Stromal cell of bone marrow (primary cell): ENCODE results near the gene GART.
"Not testable (repeated sequence)": the region's sequence is repeated elsewhere in the genome, so short reads cannot be mapped to it uniquely, and the experiment has no call there.

Experiments used
- DNase-seq: peaks from one replicate; pipeline ENCODE4 v3.0.0-alpha.2; 2012; ENCODE audit warnings: low read depth

GART gene

GRCh38 chr21:33512481-33512880, 29.4 kb downstream of the GART start:
- DNase-seq, result no peak

- no peak for DNase-seq
These were observed 30.3 kb downstream of the GART start for GRCh38 chr21:33511639-33512038.

DNA sequence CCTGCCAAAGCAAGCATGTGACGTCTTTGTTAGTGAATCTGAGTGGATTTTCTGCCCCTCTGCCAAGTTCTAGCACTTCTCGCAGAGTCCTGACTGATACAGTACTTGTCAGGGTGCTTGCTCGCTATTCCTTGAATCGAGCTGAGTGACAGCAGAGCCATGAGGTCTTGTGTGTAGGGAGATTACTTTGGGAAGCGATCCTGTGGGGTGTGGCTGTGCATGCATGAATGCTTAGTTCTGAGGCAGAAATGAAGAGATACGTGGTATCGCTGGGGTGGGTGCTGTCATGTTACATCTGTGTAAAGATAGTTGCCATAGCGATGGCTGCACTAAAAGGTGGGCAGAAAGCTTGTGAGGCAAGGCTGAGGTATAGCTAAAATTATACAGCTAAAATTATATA, 31.1 kb downstream of the GART start:
- DNase-seq, result no peak

GRCh38 chr21:33507003-33507402, 34.9 kb downstream of the GART start:
- DNase-seq, result not testable (repeated sequence)

GRCh38 chr21:33505833-33506232, 36.1 kb downstream of the GART start:
- DNase-seq, result no peak

- no peak for DNase-seq
These were observed 45.6 kb downstream of the GART start for GRCh38 chr21:33496345-33496744.

- no peak for DNase-seq
These were observed 46.2 kb downstream of the GART start for GRCh38 chr21:33495743-33496142.

- DNase-seq, result no peak
These were observed 48.2 kb downstream of the GART start for GRCh38 chr21:33493756-33494155.

GRCh38 chr21:33492571-33492970, 49.3 kb downstream of the GART start:
- DNase-seq, result no peak

- DNase-seq, result peak; percentile 84
These were observed 50.4 kb downstream of the GART start, which contains the start of gene DNAJC28 for GRCh38 chr21:33491373-33492102. DNAJC28 (minus strand) TSS chr21:33491716; CDS start chr21:33489393, 2,323 bp downstream.

DNA sequence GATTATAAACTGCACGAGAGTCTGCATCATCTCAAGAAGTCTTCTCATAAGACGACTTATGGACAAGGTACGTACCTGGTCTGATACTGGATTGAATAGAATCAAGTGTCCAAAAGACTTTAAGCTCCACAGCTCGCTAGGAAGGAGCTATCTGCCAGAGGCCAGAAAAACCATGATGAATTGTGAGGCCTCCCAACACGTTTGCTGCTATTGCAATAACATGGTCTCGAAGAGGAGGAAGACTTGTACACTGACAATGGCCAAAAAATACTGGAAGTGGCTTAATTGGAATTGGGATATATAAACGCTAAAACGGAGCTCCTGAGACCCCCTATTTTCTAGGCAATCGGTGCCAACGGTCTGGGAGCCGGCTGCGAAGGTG, 50.9 kb downstream of the GART start:
- DNase-seq, result no peak

GRCh38 chr21:33488936-33489335, 53.0 kb downstream of the GART start:
- no peak for DNase-seq

DNA sequence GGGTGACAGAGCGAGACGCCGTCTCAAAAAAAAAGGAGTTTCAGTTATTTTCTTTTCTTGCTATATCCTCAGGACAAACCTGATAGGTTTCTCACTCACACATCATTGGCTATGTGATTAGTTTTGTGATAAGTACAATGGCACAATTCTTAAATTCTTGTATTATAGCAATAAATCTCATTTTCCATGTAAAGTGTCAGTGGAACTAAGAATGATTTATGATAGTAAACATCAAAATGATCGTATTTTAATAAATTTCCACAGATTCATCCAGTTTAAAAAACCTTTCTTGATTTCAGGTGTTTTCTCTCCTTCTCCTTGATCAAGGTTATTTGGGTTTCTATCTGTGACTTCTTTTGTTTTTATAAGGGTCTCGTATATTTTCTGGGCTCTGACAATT, 53.9 kb downstream of the GART start:
- no peak for DNase-seq

GRCh38 chr21:33481314-33481943, 60.5 kb downstream of the GART start:
- no peak for DNase-seq

DNA sequence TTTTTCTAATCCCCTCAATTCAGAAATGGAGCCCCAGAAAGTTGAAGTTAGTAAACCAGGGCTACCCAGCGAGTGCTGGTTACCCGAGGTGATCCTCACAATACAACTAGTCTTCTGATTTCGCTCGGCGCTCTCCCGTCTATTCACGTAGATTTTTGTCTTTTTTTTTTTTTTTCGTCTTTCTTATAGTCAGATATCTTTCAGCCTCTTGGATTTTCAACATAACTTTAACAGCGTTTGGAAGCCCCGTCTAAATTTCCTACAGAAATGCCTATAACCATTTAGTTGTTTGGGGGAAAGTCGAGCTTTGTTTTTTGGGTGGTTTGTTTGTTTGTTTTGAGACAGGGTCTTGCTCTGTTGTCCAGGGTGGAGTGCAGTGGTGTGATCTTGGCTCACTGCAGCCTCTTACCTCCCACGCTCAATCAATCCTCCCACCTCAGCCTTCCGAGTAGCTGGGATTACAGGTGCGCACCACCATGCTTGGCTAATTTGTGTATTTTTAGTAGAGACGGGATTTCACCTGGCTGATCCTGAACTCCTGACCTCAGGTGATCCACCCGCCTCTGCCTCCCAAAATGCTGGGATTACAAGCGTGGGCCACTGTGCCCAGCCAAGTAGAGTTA, 61.3 kb downstream of the GART start:
- no peak for DNase-seq

GRCh38 chr21:33479679-33480480, 62.0 kb downstream of the GART start, which contains the start of gene TMEM50B:
TMEM50B (minus strand) TSS chr21:33479974; CDS start chr21:33468885, 11,089 bp downstream.
- peak; percentile 92 for DNase-seq

- no peak for DNase-seq
These were observed 62.8 kb downstream of the GART start for GRCh38 chr21:33478935-33479678.

DNA sequence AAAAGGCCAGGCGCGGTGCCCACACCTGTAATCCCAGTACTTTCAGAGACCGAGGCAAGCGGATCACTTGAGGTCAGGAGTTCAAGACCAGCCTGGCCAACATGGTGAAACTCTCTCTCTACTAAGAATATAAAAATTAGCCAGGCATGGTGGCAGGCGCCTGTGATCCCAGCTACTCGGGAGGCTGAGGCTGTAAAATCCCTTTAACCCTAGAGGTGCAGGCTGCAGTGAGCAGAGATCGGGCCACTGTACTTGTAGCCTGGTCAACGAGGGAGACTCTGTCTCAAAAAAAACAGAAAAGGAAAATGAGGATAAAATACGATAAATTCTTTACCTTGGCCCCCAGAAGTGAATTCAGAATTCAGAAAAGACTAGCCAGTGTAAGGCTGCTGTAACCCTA, 63.7 kb downstream of the GART start:
- DNase-seq, result no peak

DNA sequence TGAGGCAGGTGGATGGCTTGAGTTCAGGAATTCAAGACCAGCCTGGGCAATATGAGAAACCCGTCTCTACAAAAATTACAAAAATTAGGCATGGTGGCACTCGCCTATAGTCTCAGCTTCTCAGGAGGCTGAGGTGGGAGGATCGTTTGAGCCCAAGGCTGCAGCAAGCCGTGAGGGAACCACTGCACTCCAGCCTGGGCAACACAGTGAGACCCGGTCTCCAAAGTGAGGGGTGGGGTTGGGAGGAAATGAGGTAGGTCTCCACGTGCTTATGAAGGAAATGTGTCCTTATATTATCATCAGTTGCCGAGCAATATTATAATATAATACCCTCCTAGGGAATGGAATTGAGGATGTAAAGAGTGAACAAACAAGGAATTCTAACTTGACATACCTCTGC, 64.9 kb downstream of the GART start:
- DNase-seq, result no peak

- DNase-seq, result no peak
These were observed 68.6 kb downstream of the GART start for GRCh38 chr21:33473344-33473743.

DNA sequence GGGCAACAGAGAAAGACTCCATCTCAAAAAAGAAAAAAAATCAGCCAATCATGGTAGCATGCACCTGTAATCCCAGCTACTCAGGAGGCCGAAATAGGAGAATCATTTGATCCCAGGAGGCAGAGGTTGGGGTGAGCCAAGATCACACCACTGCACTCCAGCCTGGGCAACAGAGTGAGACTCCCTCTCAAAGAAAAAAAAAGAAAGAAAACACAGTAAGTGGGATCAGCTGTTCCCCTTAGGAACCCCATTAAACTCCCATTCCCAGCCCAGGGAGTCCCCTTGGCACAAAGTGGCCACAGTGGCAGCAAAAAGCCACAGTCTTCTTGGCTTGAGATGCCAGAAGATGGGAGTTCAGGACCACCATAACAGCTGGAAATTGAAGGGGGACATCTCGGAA, 71.2 kb downstream of the GART start:
- no peak for DNase-seq

DNA sequence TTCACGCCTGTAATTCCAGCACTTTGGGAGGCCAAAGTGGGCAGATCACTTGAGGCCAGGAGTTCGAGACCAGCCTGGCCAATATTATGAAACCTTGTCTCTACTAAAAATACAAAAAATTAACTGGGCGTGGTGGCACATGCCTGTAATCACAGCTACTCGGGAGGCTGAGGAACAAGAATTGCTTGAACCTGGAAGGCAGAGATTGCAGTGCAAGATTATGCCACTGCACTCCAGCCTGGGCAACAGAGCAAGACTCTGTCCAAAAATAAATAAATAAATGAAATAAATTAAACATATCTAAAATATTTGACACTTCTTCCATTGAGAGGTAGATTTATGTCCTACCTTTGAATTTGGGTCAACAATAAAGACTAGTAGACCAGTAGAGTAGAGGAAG, 72.7 kb downstream of the GART start:
- not testable (repeated sequence) for DNase-seq
